IPS-11a (cell line): ENCODE measurements around the gene FRMD4A.

ENCODE experiments used
- H3K4me3 ChIP-seq: one replicate; pipeline ENCODE4 v1.5.1; 2013; ENCODE audit warnings: low read depth, low read length, control low read depth

FRMD4A gene

DNA sequence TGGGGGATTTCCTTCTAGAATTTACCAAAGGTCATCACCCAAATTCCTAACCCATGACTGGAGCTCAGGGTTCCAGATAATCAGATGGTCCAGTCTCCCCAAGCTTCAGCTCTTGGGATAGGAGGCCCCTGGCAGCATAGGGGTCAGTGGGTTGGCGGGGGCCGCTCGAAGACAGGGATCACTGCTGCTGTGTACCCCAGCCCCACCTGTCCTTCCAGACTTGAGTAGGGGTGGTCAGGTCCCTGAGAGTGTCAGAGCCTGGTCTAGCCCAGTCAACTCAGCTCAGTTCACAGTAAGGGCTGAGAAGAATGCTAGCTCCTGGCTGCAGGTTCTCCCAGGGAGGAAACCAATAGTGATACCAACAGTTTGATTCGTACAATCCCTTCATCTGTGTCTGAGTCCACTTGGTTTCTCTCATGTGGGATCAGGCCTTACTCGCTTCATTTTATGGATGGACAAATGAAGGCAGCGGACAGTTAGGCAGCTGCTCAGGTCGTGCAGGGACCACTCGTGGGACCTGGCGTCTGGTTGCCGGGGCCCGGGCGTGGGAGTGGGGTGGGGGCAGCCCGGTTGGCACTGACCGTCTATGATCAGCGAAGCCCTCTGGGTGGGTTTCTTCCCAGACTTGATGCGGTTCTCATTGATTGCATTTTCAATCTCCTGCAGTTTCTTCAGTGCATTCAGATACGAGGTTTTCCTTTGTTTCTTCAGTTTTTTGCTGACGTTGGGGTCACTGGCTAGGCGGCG, 665.0 kb downstream of the FRMD4A start:
- H3K4me3 ChIP-seq = no peak overlapping the region

- H3K4me3 ChIP-seq = no peak overlapping the region
These were observed 669.5 kb downstream of the FRMD4A start for GRCh38 chr10:13661256-13661655.

- H3K4me3 ChIP-seq = no peak overlapping the region
These were observed 670.2 kb downstream of the FRMD4A start for GRCh38 chr10:13660551-13660920.

DNA sequence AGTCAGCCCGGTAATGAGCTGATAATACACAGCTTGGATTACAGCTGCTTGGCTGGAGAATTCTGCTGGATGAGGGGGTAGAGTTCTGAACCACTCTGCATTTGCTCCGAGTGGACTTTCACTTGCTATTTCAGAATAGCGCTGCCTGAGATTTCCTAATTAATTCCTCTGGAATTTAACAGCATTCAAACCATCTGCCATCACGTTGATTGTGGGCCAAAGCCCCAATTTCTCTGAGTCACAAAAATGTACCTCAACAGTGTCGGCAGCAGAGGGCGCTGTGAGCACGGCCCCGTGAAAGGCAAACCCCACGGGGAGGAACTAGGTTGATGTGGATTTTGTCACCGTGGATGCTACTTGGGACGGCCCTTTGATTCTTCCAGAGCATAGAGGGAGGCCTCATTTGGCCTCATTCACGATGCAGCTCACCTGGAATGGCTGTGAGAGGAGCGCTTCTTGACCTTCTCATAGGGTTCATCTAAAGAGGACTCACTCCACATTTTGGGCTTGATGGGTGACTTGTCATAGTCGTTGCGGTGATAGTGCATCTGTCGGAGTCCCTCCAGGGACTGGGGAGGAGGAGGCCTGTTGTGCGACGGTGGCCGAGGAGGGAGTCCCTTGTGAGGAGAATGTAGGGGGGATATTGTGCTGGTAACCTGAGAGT, 670.7 kb downstream of the FRMD4A start:
- H3K4me3 ChIP-seq = no peak overlapping the region

DNA sequence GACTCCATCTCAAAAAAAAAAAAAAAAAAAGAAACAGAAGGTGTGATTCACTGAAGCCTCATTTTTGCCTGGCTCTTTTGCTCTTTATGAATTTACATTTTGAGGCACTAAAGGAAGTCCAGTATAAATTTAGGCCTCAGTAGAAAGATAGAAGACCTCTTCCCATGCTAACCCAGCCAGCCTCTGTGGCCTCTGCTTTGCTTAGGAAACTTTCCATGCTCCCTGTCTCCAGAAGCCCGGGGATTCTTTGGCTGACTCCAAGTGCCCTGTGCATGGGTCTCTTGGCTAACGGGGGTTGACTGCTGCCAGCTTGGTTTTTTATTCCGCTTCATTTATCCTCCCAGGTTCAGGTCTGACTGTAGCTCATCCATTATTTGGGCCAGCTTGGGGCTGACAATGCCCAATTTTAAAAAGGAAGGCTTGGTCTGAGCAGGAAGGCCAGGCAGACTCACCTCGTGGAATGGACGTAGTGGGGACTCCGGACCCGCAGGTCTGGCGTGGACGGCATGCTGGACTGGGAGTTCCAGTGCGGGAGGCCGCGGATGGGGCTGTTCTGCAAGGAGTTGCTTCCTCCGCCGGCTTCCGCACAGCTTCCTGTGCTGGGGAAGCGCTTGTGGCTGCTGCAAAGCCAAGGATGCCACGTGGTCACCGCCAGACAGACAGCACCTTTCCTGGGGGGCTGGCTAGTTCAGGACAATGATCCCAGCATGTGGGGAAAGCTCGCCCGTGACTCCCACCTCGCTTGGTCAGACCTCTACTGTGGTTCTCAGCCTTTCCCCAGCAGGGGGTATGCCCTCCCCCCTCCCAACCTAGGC, 671.6 kb downstream of the FRMD4A start:
- H3K4me3 ChIP-seq = no peak overlapping the region

DNA sequence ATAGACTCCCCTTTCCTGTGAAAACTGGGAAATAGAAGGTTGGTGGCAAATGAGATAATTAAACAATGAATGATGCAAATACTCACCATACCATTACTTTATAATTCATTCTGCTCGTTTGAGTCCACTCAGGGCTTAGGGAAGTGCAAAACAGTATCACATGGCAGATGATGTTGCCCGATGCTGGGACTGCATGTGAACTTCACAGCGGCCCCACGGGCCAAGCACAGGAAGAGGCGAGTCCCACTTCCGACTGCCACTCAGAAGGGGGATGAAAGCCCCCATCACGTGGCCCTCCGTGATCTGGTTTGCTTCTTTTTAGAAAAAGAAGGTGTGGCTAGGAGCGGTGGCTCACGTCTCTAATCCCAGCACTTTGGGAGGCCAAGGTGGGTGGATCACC, 672.5 kb downstream of the FRMD4A start:
- no peak overlapping the region for H3K4me3 ChIP-seq

DNA sequence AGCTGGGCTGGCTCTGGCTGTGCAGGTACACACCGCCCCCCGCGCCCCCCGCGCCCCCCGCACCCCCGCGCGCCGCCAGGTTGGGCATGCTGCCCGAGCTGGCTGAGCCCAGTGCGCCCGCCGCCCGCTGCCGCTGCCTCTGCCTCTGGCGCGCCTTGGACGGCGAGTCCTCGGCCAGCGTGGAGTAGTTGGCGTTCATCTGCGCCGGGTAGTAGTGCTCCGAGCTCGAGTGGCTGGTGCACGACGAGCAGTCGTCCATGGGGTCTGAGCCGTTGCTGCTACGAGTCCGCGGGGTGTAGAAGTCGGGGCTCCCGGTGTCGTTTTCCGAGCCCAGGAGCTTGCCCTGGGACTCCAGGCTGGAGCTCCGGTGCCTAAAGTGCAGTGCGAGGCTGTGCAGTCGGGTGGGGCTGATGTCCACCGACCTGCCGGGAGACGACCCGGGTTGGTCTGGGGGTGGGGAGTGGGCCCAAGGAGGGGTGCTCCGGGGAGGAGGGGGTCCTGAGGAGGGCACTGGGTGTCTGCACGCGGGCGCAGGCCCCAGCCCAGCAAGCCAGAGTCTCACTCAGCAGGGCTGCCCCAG, 673.5 kb downstream of the FRMD4A start:
- H3K4me3 ChIP-seq = no peak overlapping the region

- no peak overlapping the region for H3K4me3 ChIP-seq
These were observed 674.2 kb downstream of the FRMD4A start for GRCh38 chr10:13656337-13657100.

GRCh38 chr10:13654846-13655245, 675.9 kb downstream of the FRMD4A start:
- H3K4me3 ChIP-seq = no peak overlapping the region

- no peak overlapping the region for H3K4me3 ChIP-seq
These were observed 676.5 kb downstream of the FRMD4A start for GRCh38 chr10:13654118-13654830.

- no peak overlapping the region for H3K4me3 ChIP-seq
These were observed 677.9 kb downstream of the FRMD4A start for GRCh38 chr10:13652860-13653259.

GRCh38 chr10:13651969-13652720, 678.6 kb downstream of the FRMD4A start:
- H3K4me3 ChIP-seq = no peak overlapping the region

DNA sequence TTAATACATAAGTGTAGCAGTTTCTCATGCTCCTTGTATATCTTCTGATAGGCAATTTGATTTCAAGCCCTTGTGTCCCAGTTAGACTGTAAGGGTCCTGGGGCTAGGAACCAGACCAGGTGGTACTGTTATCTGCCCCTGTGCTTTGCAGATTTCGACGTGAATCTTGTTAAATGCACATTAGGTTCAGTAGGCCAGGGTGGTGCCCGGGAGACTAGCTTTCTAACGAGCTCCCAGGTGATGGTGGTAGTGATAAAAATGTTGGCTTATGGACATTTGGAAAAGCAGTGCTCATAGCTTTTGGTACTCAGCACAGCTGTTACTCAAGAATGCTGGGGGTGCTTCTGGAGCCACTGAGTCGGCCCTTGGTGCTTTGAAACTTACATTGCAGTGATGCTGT, 679.8 kb downstream of the FRMD4A start:
- no peak overlapping the region for H3K4me3 ChIP-seq

DNA sequence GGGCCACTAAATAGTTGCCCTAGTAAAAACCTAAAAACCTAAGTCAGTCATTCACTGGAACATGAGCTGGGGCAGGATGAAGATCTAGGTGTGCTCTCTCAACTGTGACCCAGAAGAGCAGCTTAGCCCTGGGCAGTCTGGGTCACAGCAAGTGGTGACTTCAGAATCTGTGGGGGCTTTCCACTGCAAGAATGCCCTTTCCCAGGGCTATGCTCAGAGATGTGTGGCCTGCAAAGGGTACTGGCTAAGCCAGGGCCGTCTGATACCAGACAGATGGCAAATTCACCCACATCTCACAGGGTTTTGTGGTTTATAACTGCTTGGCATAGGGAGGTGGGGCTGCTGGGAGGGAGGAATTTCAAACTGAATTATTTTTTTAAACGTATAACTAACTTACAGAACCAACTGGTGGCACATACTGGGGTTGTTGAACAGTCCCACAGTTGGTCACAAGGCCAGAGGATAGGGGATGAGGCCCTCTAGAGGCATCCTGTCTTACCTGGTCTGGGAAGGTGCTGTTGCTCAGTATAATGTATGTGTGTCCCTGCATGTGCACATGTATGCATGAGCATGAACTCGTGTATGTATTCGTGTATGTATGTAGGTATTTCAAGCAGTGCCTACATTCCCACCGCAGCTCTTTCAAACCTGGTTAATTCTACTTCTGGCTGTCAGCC, 680.7 kb downstream of the FRMD4A start:
- H3K4me3 ChIP-seq = no peak overlapping the region

- no peak overlapping the region for H3K4me3 ChIP-seq
These were observed 682.3 kb downstream of the FRMD4A start for GRCh38 chr10:13648425-13648824.

GRCh38 chr10:13644866-13645265, 685.9 kb downstream of the FRMD4A start:
- H3K4me3 ChIP-seq = no peak overlapping the region

- no peak overlapping the region for H3K4me3 ChIP-seq
These were observed 687.7 kb downstream of the FRMD4A start for GRCh38 chr10:13643016-13643415.

- H3K4me3 ChIP-seq = no peak overlapping the region
These were observed 688.4 kb downstream of the FRMD4A start for GRCh38 chr10:13642293-13642692.

DNA sequence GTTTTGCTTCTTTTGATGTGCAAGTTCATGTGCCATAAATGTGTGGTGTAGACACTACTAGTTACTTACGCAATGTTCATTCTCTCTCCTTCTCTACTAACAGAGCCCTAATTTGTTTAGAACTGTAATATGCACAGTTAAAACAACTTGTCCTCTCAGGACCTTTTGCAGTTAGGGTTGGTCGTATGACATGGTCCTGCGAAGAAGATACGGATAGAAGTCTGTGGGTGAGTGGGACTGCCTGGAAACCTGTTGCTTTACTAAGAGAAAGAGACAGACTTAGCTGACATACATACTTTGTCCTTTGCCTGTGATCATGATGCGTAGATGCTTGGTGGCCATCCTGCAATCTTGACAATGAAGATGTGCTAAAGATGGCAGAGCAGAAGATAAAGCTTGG, 692.8 kb downstream of the FRMD4A start:
- no peak overlapping the region for H3K4me3 ChIP-seq
